H1 (cell line): ENCODE data around the gene GXYLT2. TPM values are rescaled to one million over a fixed set of nuclear protein-coding genes. Genes with fewer than 3 reads are reported as not detected.

Source experiments
- CTCF ChIA-PET: fragments of 300-600 bp; sonication (Branson Sonifier 250); formaldehyde crosslinking; loops from one replicate; lab custom pipeline; 2021; ENCODE audit not compliant: partially characterized antibody; lab: Charles Lee
- POLR2A ChIA-PET: fragments of 300-600 bp; sonication (Branson Sonifier 250); formaldehyde crosslinking; loops from one replicate; lab custom pipeline; 2021; ENCODE audit warnings: inconsistent platforms; ENCODE audit not compliant: partially characterized antibody; lab: Charles Lee
- DNase-seq, 2 experiments: peaks; one replicate each; pipeline versions ENCODE4 v3.0.0 to v3.0.0-alpha.2; 2010 to 2022; ENCODE audit warnings: low spot score in 2 of 2, low read depth in 1 of 2, mixed read lengths in 1 of 2
- FAIRE-seq: peaks from 2 replicates; lab custom pipeline; 2011; peaks lifted over from hg19 to GRCh38; lab: Jason Lieb, UNC
- H2AFZ ChIP-seq: 2 replicates; pipeline ENCODE4 v1.8.1; 2012; ENCODE audit warnings: low read length, inconsistent platforms
- H2AK5ac ChIP-seq: 2 replicates; pipeline ENCODE4 v1.6.1; 2013; ENCODE audit warnings: low read depth, low read length
- H2BK120ac ChIP-seq: replicated peaks from 2 replicates; pipeline ENCODE3; 2013; ENCODE audit warnings: low read depth, low read length, inconsistent platforms
- H2BK12ac ChIP-seq: 2 replicates; pipeline ENCODE4 v1.6.1; 2013; ENCODE audit warnings: low read depth, low read length
- H2BK15ac ChIP-seq: 2 replicates; pipeline ENCODE4 v1.6.1; 2013; ENCODE audit warnings: low read length
- H2BK20ac ChIP-seq: 2 replicates; pipeline ENCODE4 v1.6.1; 2013; ENCODE audit warnings: low read length
- H2BK5ac ChIP-seq: 2 replicates; pipeline ENCODE4 v1.6.1; 2013; ENCODE audit warnings: low read depth, low read length
- H3K14ac ChIP-seq: 2 replicates; pipeline ENCODE4 v1.6.1; 2013; ENCODE audit warnings: inconsistent platforms; ENCODE audit not compliant: insufficient read length
- H3K18ac ChIP-seq: 2 replicates; pipeline ENCODE4 v1.6.1; 2013; ENCODE audit warnings: low read length; ENCODE audit errors: extremely low read depth
- H3K23ac ChIP-seq: 2 replicates; pipeline ENCODE4 v1.6.1; 2013; ENCODE audit warnings: inconsistent platforms; ENCODE audit not compliant: insufficient read length
- H3K23me2 ChIP-seq: 2 replicates; pipeline ENCODE4 v1.6.1; 2013; ENCODE audit warnings: low read depth, low read length
- H3K27ac ChIP-seq: 2 replicates; pipeline ENCODE4 v1.6.1; 2011; ENCODE audit warnings: low read depth, low read length, inconsistent platforms
- H3K27me3 ChIP-seq, 4 experiments: replicated peaks in 1 of 4; 1 replicate in 1 of 4; 2 replicates in 3 of 4; pipeline versions ENCODE4 v1.6.1 to v1.8.1; 2011 to 2013; ENCODE audit warnings: low read length in 3 of 4, mild to moderate bottlenecking in 3 of 4, inconsistent platforms in 2 of 4, mixed read lengths in 2 of 4, moderate library complexity in 1 of 4; ENCODE audit not compliant: control insufficient read depth in 3 of 4, insufficient read depth in 3 of 4; ENCODE audit errors: extremely low read depth in 1 of 4
- H3K36me3 ChIP-seq, 4 experiments: 2 replicates each; pipeline versions ENCODE4 v1.6.1 to v1.8.1; 2011 to 2013; ENCODE audit warnings: mild to moderate bottlenecking in 4 of 4, low read length in 3 of 4, moderate library complexity in 2 of 4, control low read depth in 1 of 4, inconsistent platforms in 1 of 4; ENCODE audit not compliant: insufficient read depth in 4 of 4, control insufficient read depth in 2 of 4
- H3K4ac ChIP-seq: replicated peaks from 2 replicates; pipeline ENCODE3; 2013; ENCODE audit warnings: low read length, low read depth, mixed read lengths, inconsistent platforms; ENCODE audit not compliant: insufficient read length
- H3K4me1 ChIP-seq, 4 experiments: replicated peaks in 1 of 4; 1 replicate in 1 of 4; 2 replicates in 3 of 4; pipeline versions ENCODE4 v1.6.1 to v1.8.1; 2011 to 2013; ENCODE audit warnings: low read length in 3 of 4, inconsistent platforms in 2 of 4, mixed read lengths in 1 of 4; ENCODE audit not compliant: insufficient read depth in 4 of 4, control insufficient read depth in 3 of 4
- H3K4me2 ChIP-seq, 2 experiments: 2 replicates each; pipeline versions ENCODE4 v1.6.1 to v1.8.1; 2011 to 2013; ENCODE audit warnings: low read depth in 2 of 2, low read length in 2 of 2, control low read depth in 1 of 2, inconsistent platforms in 1 of 2, mild to moderate bottlenecking in 1 of 2; ENCODE audit not compliant: insufficient read depth in 1 of 2
- H3K4me3 ChIP-seq, 4 experiments: fragments of 200-600, 300-600 bp in 1 of 4; sonication (generic), shearing (Covaris generic), sonication (Bioruptor Twin) in 1 of 4; 2 replicates each; pipeline versions ENCODE4 v1.5.1 to v1.8.1; 2011 to 2016; ENCODE audit warnings: low read length in 4 of 4, low read depth in 3 of 4, control low read depth in 2 of 4, inconsistent platforms in 2 of 4, mild to moderate bottlenecking in 2 of 4, mixed read lengths in 1 of 4, moderate library complexity in 1 of 4; ENCODE audit not compliant: insufficient read depth in 2 of 4; ENCODE audit errors: extremely low read depth in 1 of 4
- H3K56ac ChIP-seq: replicated peaks from 2 replicates; pipeline ENCODE3; 2013; ENCODE audit warnings: low read depth, mild to moderate bottlenecking, mixed read lengths, low read length, inconsistent platforms; ENCODE audit not compliant: insufficient read length
- H3K79me1 ChIP-seq: 2 replicates; pipeline ENCODE4 v1.6.1; 2013; ENCODE audit warnings: low read depth, low read length, control low read depth
- H3K79me2 ChIP-seq, 2 experiments: 2 replicates each; pipeline versions ENCODE4 v1.6.1 to v1.8.1; 2012 to 2013; ENCODE audit warnings: low read length in 2 of 2, mild to moderate bottlenecking in 2 of 2, inconsistent platforms in 1 of 2; ENCODE audit not compliant: insufficient read depth in 2 of 2, control insufficient read depth in 1 of 2
- H3K9ac ChIP-seq, 4 experiments: replicated peaks in 1 of 4; 1 replicate in 1 of 4; 2 replicates in 3 of 4; pipeline versions ENCODE4 v1.6.1 to v1.8.1; 2011 to 2013; ENCODE audit warnings: low read depth in 3 of 4, low read length in 3 of 4, control low read depth in 2 of 4, mild to moderate bottlenecking in 2 of 4, moderate library complexity in 2 of 4, inconsistent platforms in 1 of 4; ENCODE audit errors: extremely low read depth in 1 of 4
- H3K9me3 ChIP-seq, 2 experiments: 2 replicates each; pipeline versions ENCODE4 v1.6.1 to v1.8.1; 2012 to 2013; ENCODE audit warnings: mild to moderate bottlenecking in 2 of 2, moderate library complexity in 2 of 2, control low read depth in 1 of 2, inconsistent platforms in 1 of 2, low read depth in 1 of 2, low read length in 1 of 2, mixed read lengths in 1 of 2; ENCODE audit not compliant: insufficient read depth in 2 of 2
- H4K20me1 ChIP-seq, 2 experiments: replicated peaks in 1 of 2; 2 replicates each; pipeline versions ENCODE3 to v1.8.1; 2011 to 2013; ENCODE audit warnings: inconsistent platforms in 2 of 2, low read length in 2 of 2, mild to moderate bottlenecking in 1 of 2; ENCODE audit not compliant: insufficient read depth in 2 of 2, control insufficient read depth in 1 of 2
- H4K5ac ChIP-seq: 2 replicates; pipeline ENCODE4 v1.6.1; 2013; ENCODE audit warnings: low read length, low read depth, mixed read lengths, inconsistent platforms; ENCODE audit not compliant: insufficient read length
- H4K8ac ChIP-seq: 2 replicates; pipeline ENCODE4 v1.8.0; 2013; ENCODE audit warnings: mild to moderate bottlenecking, moderate library complexity, low read length, inconsistent platforms; ENCODE audit not compliant: insufficient read depth; ENCODE audit errors: extremely low read depth
- H4K91ac ChIP-seq: replicated peaks from 2 replicates; pipeline ENCODE3; 2013; ENCODE audit warnings: low read length, mixed read lengths, inconsistent platforms; ENCODE audit not compliant: insufficient read length
- ASH2L ChIP-seq: fragments of 200-600, 300-600 bp; sonication (generic); IDR thresholded peaks from one replicate; pipeline ENCODE4 v1.7.1; 2017; ENCODE audit warnings: low read length
- BACH1 ChIP-seq: IDR thresholded peaks from 2 replicates; pipeline ENCODE4 v1.6.1; 2012; ENCODE audit warnings: low read length, improper control_type of control experiment
- BRCA1 ChIP-seq: IDR thresholded peaks from 2 replicates; pipeline ENCODE4 v1.6.1; 2012; ENCODE audit warnings: low read depth, low read length, improper control_type of control experiment
- HDAC6 ChIP-seq: IDR thresholded peaks from one replicate; pipeline ENCODE4 v1.7.1; 2012; ENCODE audit warnings: low read depth, mild to moderate bottlenecking, inconsistent platforms, low read length, moderate library complexity
- JUND ChIP-seq: IDR thresholded peaks from 2 replicates; pipeline ENCODE4 v1.6.1; 2011; ENCODE audit warnings: mild to moderate bottlenecking, improper control_type of control experiment, low read length
- RFX5 ChIP-seq: IDR thresholded peaks from 2 replicates; pipeline ENCODE4 v1.6.1; 2011; ENCODE audit warnings: low read depth, low read length, improper control_type of control experiment, borderline replicate concordance
- RNF2 ChIP-seq: fragments of 200-900, 300-1000 bp; sonication (generic); IDR thresholded peaks from 2 replicates; pipeline ENCODE4 v1.7.1; 2016; ENCODE audit warnings: borderline replicate concordance, low read depth, mild to moderate bottlenecking, antibody characterized with exemption, low read length; ENCODE audit not compliant: poor library complexity, severe bottlenecking; ENCODE audit errors: missing control alignments
- SP1 ChIP-seq: IDR thresholded peaks from 2 replicates; pipeline ENCODE4 v1.6.1; 2011; ENCODE audit warnings: low read depth, low read length
- SUZ12 ChIP-seq: fragments of 200-600 bp; sonication (generic); IDR thresholded peaks from 2 replicates; pipeline ENCODE4 v1.6.1; 2012; ENCODE audit warnings: mild to moderate bottlenecking, inconsistent platforms, low read length, moderate library complexity, mixed read lengths
- YY1 ChIP-seq: IDR thresholded peaks from 2 replicates; pipeline ENCODE4 v1.6.1; 2011; ENCODE audit warnings: low read depth, mild to moderate bottlenecking, low read length
- WGBS, 2 experiments: shearing (Covaris generic) in 1 of 2; methylation state at CpG; one replicate each; pipeline versions ENCODE4 v1.1.6 to v1.1.7; 2013 to 2015; ENCODE audit warnings: low lambda C conversion rate in 2 of 2, mixed read lengths in 2 of 2, inconsistent platforms in 1 of 2, low coverage in 1 of 2, missing lambda C conversion rate in 1 of 2; ENCODE audit not compliant: insufficient replicate concordance in 2 of 2, insufficient coverage in 1 of 2, insufficient read length in 1 of 2; ENCODE audit errors: extremely low coverage in 1 of 2, missing lambda C conversion rate in 1 of 2; 5-methylcytosine and 5-hydroxymethylcytosine counted together
- polyA plus RNA-seq, 7 experiments: library from polyadenylated mRNA; depleted of rRNA in 3 of 7; stranded (reverse) in 5 of 7; unstranded in 2 of 7; fragments of >200 nt in 5 of 7; fragments of 200-250 nt in 2 of 7; gene quantifications; 1 replicate in 5 of 7; 2 replicates in 1 of 7; 4 replicates in 1 of 7; pipeline versions ENCODE4 v1.2.1 to v1.2.3, GENCODE V29; 2011 to 2013; ENCODE audit warnings: missing spikeins in 2 of 7, mixed read lengths in 2 of 7
- total RNA-seq: library from RNA; stranded (reverse); fragmentation: NEBNext Ultra II Directional; extraction: Animal tissue kit (Norgen Biotek cat#: 25700); gene quantifications from 2 replicates; pipeline ENCODE4 v1.2.1, GENCODE V29; 2021

GXYLT2 gene
- total and polyA plus RNA-seq, 2 of the 8 experiments (the other 6 are each of a cell fraction or from before 2014, with no cell fraction given) = 1.8 to 5.6 TPM

- Histone ChIP-seq H3K23ac (no peak overlapping the region), H2AFZ (no peak overlapping the region), H2BK12ac (no peak overlapping the region), H3K4me1 (peaks cover 2 to 8% (median 6%) of the 10 kb centered on the region in 4 experiments; a peak in 6 of 7 replicates), H3K27ac (no peak overlapping the region), H3K4me3 (peak overlapping the region in 1 of 4 experiments; percentile 75; a peak in 2 of 8 replicates), H3K9me3 (no peaks in the 10 kb centered on the region), H2BK15ac (0 out of 2 replicates have a peak overlapping the region, but pooled peaks have one; percentile 24), H2BK20ac (no peak overlapping the region), H3K9ac (no peak overlapping the region), H4K8ac (no peak overlapping the region), H3K79me2 (no peaks in the 10 kb centered on the region), H4K20me1 (peaks cover 0 to 2% of the 10 kb centered on the region in 2 experiments), H3K27me3 (peaks cover 0 to 37% (median 18%) of the 10 kb centered on the region in 4 experiments; a peak in 5 of 7 replicates), H3K4me2 (peak overlapping the region; percentile 77 to 81; a peak in 3 of 4 replicates), H3K4ac (no peak overlapping the region), H3K56ac (no peak overlapping the region), H3K79me1 (no peaks in the 10 kb centered on the region), H3K23me2 (peaks cover 6% of the 10 kb centered on the region), H4K5ac (no peak overlapping the region), H2BK120ac (no peak overlapping the region), H2AK5ac (no peak overlapping the region), H3K18ac (no peak overlapping the region), H2BK5ac (no peak overlapping the region), H4K91ac (no peak overlapping the region), H3K14ac (no peak overlapping the region), H3K36me3 (no peaks in the 10 kb centered on the region)
- WGBS, 2 experiments = 81 to 100% methylated on average over 1 to 13 of the region's 13 CpGs
- no peak for DNase-seq
- no peak for FAIRE-seq
- ChIA-PET CTCF (interaction anchor here (0.8 to 3.3 kb wide), 7 partner anchors 13 to 613 kb away, joined by 3 to 7 read pairs (median 3); no protein-coding TSS in a partner anchor), POLR2A (no interaction called here)
- no peak for TF ChIP-seq YY1
- no peak for TF ChIP-seq RNF2
- TF ChIP-seq SUZ12 = no peak
- TF ChIP-seq ASH2L = no peak
- no peak for TF ChIP-seq JUND
- TF ChIP-seq SP1 = no peak
- no peak for TF ChIP-seq HDAC6
- TF ChIP-seq RFX5 = no peak
- TF ChIP-seq BRCA1 = no peak
- no peak for TF ChIP-seq BACH1
Measured at GRCh38 chr3:72889310-72890165, 1.7 kb downstream of the GXYLT2 start.
